ENCODE data around the gene SNX32. TPM values are rescaled to one million over a fixed set of nuclear protein-coding genes. Genes with fewer than 3 reads are reported as not detected.

SNX32 gene
- total and polyA plus RNA-seq, 9 of the 15 experiments (the other 6 are each of a cell fraction or from before 2014, with no cell fraction given) = 0.03 TPM; not detected in 7

DNA sequence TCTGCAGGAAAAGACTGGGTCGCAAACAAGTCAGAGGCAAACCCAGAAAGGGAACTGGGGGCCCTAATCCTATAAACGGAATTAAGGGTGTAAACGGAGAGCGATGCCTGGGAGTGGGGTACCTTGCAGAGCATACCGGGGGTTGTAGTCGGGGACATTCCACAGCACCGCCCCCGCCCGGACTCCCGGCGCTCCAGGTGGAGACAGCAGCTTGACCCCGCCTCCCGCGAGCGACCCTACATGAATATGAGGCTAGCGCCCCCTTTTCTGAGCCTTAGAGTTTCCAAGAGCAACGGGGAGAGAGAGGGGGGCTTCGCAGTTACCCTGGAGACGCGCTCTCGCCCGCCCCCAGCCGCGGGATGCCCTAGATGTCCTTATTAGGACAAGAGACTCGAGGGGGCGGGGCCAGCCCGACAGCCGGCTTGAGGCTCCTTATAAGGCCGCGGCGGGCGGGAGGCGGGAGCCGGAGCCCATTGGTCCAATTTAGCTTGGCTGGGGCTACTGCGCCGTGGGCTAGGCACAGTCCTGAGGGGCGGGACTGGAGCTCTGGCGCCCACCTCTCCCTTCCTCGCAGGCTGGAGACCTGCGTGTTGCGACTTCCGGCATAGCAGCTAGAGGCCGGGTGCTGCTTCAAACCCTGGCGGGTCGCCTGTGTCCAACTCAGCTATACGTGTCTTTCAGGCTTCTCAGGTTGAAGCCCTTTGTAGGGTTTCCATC lies 25.5 kb downstream of the SNX32 start (continued):
- TF ChIP-seq ZNF407 (IDR thresholded peaks at IDR 0.05; ENCODE audit: low read depth) (no peak), TFAM (CRISPR knock-in tag; conservative IDR thresholded peaks at IDR 0.05) (no peak), NFIC (IDR thresholded peaks at IDR 0.05) (no peak), SAFB2 (IDR thresholded peaks at IDR 0.05; ENCODE audit: borderline replicate concordance, low read depth, low read length, severe bottlenecking) (no peak), NFE2 (IDR thresholded peaks at IDR 0.05; ENCODE audit: low read depth) (no peak), TSC22D4 (tag; IDR thresholded peaks at IDR 0.05) (no peak), SMAD2 (IDR thresholded peaks at IDR 0.05; ENCODE audit: low read depth, low read length) (no peak), MIER1 (IDR thresholded peaks at IDR 0.05; ENCODE audit: low read depth) (no peak), PHTF2 (CRISPR knock-in tag; IDR thresholded peaks at IDR 0.05) (no peak), ADNP (tag; IDR thresholded peaks at IDR 0.05) (no peak), ESRRB (CRISPR knock-in tag; IDR thresholded peaks at IDR 0.05; ENCODE audit: borderline replicate concordance) (no peak), EP400 (IDR thresholded peaks at IDR 0.05) (no peak; the same call in 1 of the 2 replicates), DIDO1 (tag; IDR thresholded peaks at IDR 0.05; ENCODE audit: low read depth) (no peak), TARDBP (IDR thresholded peaks at IDR 0.05) (no peak), SIRT6 (IDR thresholded peaks at IDR 0.05; ENCODE audit: low read depth, low read length) (no peak), ZNF644 (tag; IDR thresholded peaks at IDR 0.05; ENCODE audit: low read depth) (peak; percentile 97), PRMT5 (CRISPR knock-in tag; IDR thresholded peaks at IDR 0.05) (no peak), TBL1XR1 (IDR thresholded peaks at IDR 0.05; ENCODE audit: low read length in 2 of 2) (no peak), MCM3 (IDR thresholded peaks at IDR 0.05) (no peak), BACH1 (tag; IDR thresholded peaks at IDR 0.05) (peak; percentile 93), MTA1 (IDR thresholded peaks at IDR 0.05; ENCODE audit: borderline replicate concordance) (no peak), RUNX1 (IDR thresholded peaks at IDR 0.05; ENCODE audit: low read depth) (no peak), NR2C1 (IDR thresholded peaks at IDR 0.05) (no peak), NR2C1 (tag; IDR thresholded peaks at IDR 0.05) (no peak)
